Measurements from ENCODE around the gene ESPNL.
A peak's percentile ranks its signal among the peaks of the same experiment; 100 is the strongest.
"Not testable (repeated sequence)": the region's sequence is repeated elsewhere in the genome, so short reads cannot be mapped to it uniquely, and the experiment has no call there.

ESPNL gene

DNA sequence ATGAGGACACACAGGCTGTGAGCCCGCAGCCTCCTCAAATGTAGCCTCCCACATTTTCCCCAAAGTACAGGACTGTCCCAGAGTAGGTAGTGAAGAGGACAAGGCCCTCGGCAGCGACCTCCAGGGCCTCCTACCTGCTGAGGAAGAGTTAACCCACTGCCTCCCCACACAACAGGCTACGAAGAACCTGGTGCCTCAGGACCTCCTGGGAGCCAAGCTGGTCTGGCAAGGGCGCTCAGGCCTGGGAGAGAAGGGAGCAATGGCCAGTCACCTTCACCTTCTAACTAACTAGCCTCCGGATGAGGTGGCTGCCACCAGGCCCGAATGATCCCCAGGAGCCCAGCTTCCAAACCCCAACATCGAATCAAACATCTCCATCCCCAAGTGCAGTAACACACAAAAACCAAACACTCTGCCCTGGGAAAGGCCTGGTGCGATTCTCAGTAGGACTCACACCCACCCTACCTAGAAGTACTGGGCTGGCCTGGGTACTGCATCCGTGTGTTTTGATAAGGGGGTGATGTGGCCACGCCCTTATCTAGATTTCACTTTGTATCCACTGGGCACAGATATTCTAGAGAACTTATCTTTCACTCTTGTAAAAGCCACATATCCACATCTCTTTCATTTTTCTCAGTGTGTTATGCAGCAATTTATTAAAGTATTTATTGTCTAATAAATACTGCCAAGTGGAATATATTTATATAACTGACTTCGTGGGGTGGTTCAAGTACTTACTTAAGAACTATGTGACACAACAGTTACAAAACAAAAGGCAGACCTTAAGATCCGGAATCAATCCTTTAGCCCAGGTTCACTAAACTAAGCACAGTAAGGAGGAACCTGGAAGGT, 68.3 kb downstream of the ESPNL start:
- H3K36me3 ChIP-seq (ENCODE audit: control insufficient read depth in 4 of 4, insufficient read depth in 4 of 4, low read length in 3 of 4) = peaks cover 0 to 48% (median 29%) of the 10 kb centered on the region in 4 experiments
- H3K4me1 ChIP-seq (ENCODE audit: control extremely low read depth in 1 of 4, control insufficient read depth in 4 of 4, insufficient read depth in 4 of 4, low read length in 3 of 4) = peaks cover 0 to 8% (median 5%) of the 10 kb centered on the region in 4 experiments
- H3K4me3 ChIP-seq (ENCODE audit: control insufficient read depth in 1 of 7, extremely low read depth in 1 of 7, insufficient read depth in 4 of 7, low read depth in 2 of 7, low read length in 6 of 7) = no peak overlapping the region
- peaks cover 0 to 24% (median 3%) of the 10 kb centered on the region in 5 experiments for H3K27me3 ChIP-seq (replicated peaks in 2 of 5; ENCODE audit: control insufficient read depth in 4 of 5, insufficient read depth in 5 of 5, low read length in 4 of 5)
- CTCF ChIA-PET = interaction anchor here (0.6 kb wide), 1 partner anchor 23 kb away, joined by 3 read pairs; no protein-coding TSS in a partner anchor
- H3K27ac ChIP-seq (ENCODE audit: insufficient read depth in 1 of 2, low read depth in 1 of 2, low read length in 2 of 2, poor library complexity in 1 of 2, severe bottlenecking in 2 of 2) = no peak overlapping the region
- WGBS (ENCODE audit: insufficient coverage) = 92% methylated on average over 2 of the region's 13 CpGs
- DNase-seq = peak in 2 of 3 donors; percentile 21 to 32
- POLR2A ChIA-PET = interaction anchor here (0.6 kb wide), 1 partner anchor 357 kb away, joined by 4 read pairs; no protein-coding TSS in a partner anchor
- H3K9me3 ChIP-seq (ENCODE audit: control extremely low read depth in 1 of 5, control insufficient read depth in 4 of 5, insufficient read depth in 2 of 5, low read depth in 1 of 5, low read length in 4 of 5) = no peaks in the 10 kb centered on the region

DNA sequence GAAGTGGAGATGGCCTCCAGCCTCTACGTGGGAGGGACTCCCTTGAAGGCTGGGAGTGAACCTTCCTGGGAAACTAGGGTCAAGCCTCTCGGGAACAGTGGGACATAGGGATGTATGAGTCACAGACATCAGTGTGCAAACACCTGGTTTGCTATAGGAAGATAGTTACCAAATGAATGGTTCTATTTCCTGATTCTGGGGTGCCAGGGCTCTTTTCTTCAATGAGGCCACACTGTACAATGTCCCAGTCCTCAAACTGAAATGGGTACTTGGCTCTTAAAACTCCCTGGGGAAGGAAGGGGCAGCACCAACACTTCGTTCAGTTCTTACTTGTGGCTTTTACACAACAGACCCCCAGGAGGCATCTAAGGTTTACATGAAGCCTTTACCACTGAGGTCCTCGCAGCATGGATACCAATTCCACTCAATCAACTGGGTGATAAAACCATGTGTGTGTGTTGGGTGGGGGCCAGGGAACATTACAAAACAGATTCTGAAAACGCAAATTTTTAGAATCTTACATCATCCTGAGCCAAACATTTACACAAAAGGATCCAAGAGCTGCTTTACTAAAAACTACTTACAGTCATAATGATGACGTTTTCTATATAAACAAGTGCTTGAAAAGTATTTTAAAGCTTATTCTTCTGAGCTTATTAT, 69.0 kb downstream of the ESPNL start:
- DNase-seq = no peak
- Histone ChIP-seq H3K4me1 (ENCODE audit: control extremely low read depth in 1 of 4, control insufficient read depth in 4 of 4, insufficient read depth in 4 of 4, low read length in 3 of 4) (peaks cover 0 to under 1% (median 0%) of the 10 kb centered on the region in 4 experiments), H3K27me3 (replicated peaks in 2 of 5; ENCODE audit: control insufficient read depth in 4 of 5, insufficient read depth in 5 of 5, low read length in 4 of 5) (peaks cover 0 to 17% (median 2%) of the 10 kb centered on the region in 5 experiments), H3K9me3 (ENCODE audit: control extremely low read depth in 1 of 5, control insufficient read depth in 4 of 5, insufficient read depth in 2 of 5, low read depth in 1 of 5, low read length in 4 of 5) (no peaks in the 10 kb centered on the region), H3K36me3 (ENCODE audit: control insufficient read depth in 4 of 4, insufficient read depth in 4 of 4, low read length in 3 of 4) (peaks cover 2 to 52% (median 34%) of the 10 kb centered on the region in 4 experiments), H3K4me3 (ENCODE audit: control insufficient read depth in 1 of 7, extremely low read depth in 1 of 7, insufficient read depth in 4 of 7, low read depth in 2 of 7, low read length in 6 of 7) (no peak overlapping the region), H3K27ac (ENCODE audit: insufficient read depth in 1 of 2, low read depth in 1 of 2, low read length in 2 of 2, poor library complexity in 1 of 2, severe bottlenecking in 2 of 2) (no peak overlapping the region)
- ChIA-PET CTCF (no interaction called here), POLR2A (no interaction called here)
- 86% methylated on average over 1 of the region's 6 CpGs for WGBS (ENCODE audit: insufficient coverage)

DNA sequence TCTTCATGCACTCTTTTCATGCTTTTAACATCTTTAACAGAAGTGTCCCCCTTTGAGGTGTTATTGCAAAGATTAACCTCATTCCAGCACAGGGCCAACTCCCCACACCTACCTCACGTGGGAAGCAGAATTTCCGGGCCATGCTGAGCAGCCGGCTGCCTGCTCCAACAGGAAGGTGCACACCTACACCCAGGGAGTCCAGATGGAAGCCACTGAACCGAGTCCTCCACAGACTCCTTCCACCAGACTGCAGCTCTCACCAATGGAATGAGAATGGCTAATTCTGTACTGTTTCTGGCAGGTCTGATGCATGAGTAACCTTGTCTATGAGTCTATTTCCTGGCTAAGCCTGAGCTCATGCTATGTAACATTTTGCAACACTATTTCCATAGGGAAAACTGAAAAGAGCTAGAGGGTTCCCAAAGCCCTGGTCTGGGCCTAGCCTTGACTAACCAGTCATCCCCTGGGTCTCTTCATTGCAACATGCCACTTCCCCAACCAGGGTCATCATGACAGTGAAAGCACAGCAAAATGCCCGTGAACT, 69.6 kb downstream of the ESPNL start:
- WGBS (ENCODE audit: insufficient coverage) = 97% methylated on average over 4 of the region's 5 CpGs

DNA sequence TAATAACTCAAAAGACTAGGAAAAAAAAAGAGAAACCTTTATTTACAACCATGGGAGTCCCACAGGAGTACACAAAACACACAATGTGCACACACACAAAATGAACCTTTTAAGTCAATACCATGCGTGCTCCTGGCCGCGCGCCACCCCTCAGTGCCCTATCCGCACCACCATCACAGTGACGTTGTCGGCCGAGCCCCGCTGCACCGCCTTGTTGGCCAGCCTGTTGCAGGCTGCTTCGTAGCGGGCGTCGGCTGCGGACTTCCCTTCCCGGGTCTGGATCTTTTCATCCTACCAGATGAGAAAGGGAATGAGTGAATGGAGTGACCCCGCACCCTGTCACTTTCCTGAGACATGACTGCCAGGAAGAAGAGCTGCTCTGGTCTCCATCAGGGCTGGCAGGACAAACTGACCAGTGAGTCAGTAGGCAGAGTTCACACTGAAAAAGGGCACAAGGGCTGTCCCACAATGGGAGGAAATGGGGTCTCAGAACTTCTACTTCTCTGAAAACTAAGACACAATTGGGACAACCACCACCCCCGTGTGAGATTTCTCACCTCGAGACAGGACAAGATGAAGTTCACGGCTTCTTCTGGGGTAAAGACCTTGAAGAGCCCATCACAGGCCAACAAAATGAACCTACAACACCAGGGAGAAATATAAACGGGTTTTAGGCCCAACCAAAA, 70.4 kb downstream of the ESPNL start:
- peaks cover 7 to 65% (median 40%) of the 10 kb centered on the region in 4 experiments for H3K36me3 ChIP-seq (ENCODE audit: control insufficient read depth in 4 of 4, insufficient read depth in 4 of 4, low read length in 3 of 4)

More for the DNA sequence above, 69.6 kb downstream of the ESPNL start:
- Histone ChIP-seq H3K9me3 (ENCODE audit: control extremely low read depth in 1 of 5, control insufficient read depth in 4 of 5, insufficient read depth in 2 of 5, low read depth in 1 of 5, low read length in 4 of 5) (no peaks in the 10 kb centered on the region), H3K4me3 (ENCODE audit: control insufficient read depth in 1 of 7, extremely low read depth in 1 of 7, insufficient read depth in 4 of 7, low read depth in 2 of 7, low read length in 6 of 7) (no peak overlapping the region), H3K4me1 (ENCODE audit: control extremely low read depth in 1 of 4, control insufficient read depth in 4 of 4, insufficient read depth in 4 of 4, low read length in 3 of 4) (no peaks in the 10 kb centered on the region), H3K27ac (ENCODE audit: insufficient read depth in 1 of 2, low read depth in 1 of 2, low read length in 2 of 2, poor library complexity in 1 of 2, severe bottlenecking in 2 of 2) (no peak overlapping the region), H3K27me3 (replicated peaks in 2 of 5; ENCODE audit: control insufficient read depth in 4 of 5, insufficient read depth in 5 of 5, low read length in 4 of 5) (peaks cover 0 to 11% (median 0%) of the 10 kb centered on the region in 5 experiments), H3K36me3 (ENCODE audit: control insufficient read depth in 4 of 4, insufficient read depth in 4 of 4, low read length in 3 of 4) (peaks cover 5 to 58% (median 37%) of the 10 kb centered on the region in 4 experiments)
- ChIA-PET POLR2A (no interaction called here), CTCF (no interaction called here)
- DNase-seq = no peak

DNA sequence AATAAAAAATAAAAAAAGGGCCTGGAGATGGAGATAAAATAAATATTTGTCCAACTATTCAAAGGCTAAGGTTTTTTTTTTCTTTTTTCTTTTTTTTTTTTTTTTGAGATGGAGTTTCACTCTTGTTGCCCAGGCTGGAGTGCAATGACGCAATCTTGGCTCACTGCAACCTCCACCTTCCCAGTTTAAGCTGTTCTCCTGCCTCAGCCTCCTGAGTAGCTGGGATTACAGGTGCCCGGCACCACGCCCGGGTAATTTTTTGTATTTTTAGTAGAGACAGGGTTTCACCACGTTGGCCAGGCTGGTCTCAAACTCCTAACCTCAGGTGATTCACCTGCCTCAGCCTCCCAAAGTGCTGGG, 70.9 kb downstream of the ESPNL start:
- H3K27me3 ChIP-seq (replicated peaks in 2 of 5; ENCODE audit: control insufficient read depth in 4 of 5, insufficient read depth in 5 of 5, low read length in 4 of 5); DNase-seq; H3K4me1 ChIP-seq (ENCODE audit: control extremely low read depth in 1 of 4, control insufficient read depth in 4 of 4, insufficient read depth in 4 of 4, low read length in 3 of 4); H3K27ac ChIP-seq (ENCODE audit: insufficient read depth in 1 of 2, low read depth in 1 of 2, low read length in 2 of 2, poor library complexity in 1 of 2, severe bottlenecking in 2 of 2); H3K4me3 ChIP-seq (ENCODE audit: control insufficient read depth in 1 of 7, extremely low read depth in 1 of 7, insufficient read depth in 4 of 7, low read depth in 2 of 7, low read length in 6 of 7); H3K9me3 ChIP-seq (ENCODE audit: control extremely low read depth in 1 of 5, control insufficient read depth in 4 of 5, insufficient read depth in 2 of 5, low read depth in 1 of 5, low read length in 4 of 5); POLR2A ChIA-PET: not testable (repeated sequence)
- CTCF ChIA-PET = interaction anchor here (0.7 kb wide), 1 partner anchor 19 kb away, joined by 3 read pairs; no protein-coding TSS in a partner anchor
- WGBS (ENCODE audit: insufficient coverage) = no CpG with 5 or more reads among the region's 5 CpGs
- peaks cover 7 to 68% (median 42%) of the 10 kb centered on the region in 4 experiments for H3K36me3 ChIP-seq (ENCODE audit: control insufficient read depth in 4 of 4, insufficient read depth in 4 of 4, low read length in 3 of 4)

More for the DNA sequence above, 70.4 kb downstream of the ESPNL start:
- Histone ChIP-seq H3K4me3 (ENCODE audit: control insufficient read depth in 1 of 7, extremely low read depth in 1 of 7, insufficient read depth in 4 of 7, low read depth in 2 of 7, low read length in 6 of 7) (no peak overlapping the region), H3K9me3 (ENCODE audit: control extremely low read depth in 1 of 5, control insufficient read depth in 4 of 5, insufficient read depth in 2 of 5, low read depth in 1 of 5, low read length in 4 of 5) (no peaks in the 10 kb centered on the region), H3K4me1 (ENCODE audit: control extremely low read depth in 1 of 4, control insufficient read depth in 4 of 4, insufficient read depth in 4 of 4, low read length in 3 of 4) (no peaks in the 10 kb centered on the region), H3K27me3 (replicated peaks in 2 of 5; ENCODE audit: control insufficient read depth in 4 of 5, insufficient read depth in 5 of 5, low read length in 4 of 5) (peaks cover 0 to 4% (median 0%) of the 10 kb centered on the region in 5 experiments), H3K27ac (ENCODE audit: insufficient read depth in 1 of 2, low read depth in 1 of 2, low read length in 2 of 2, poor library complexity in 1 of 2, severe bottlenecking in 2 of 2) (no peak overlapping the region)
- ChIA-PET POLR2A (no interaction called here), CTCF (no interaction called here)
- no peak for DNase-seq
- 95% methylated on average over 17 of the region's 21 CpGs for WGBS (ENCODE audit: insufficient coverage)

DNA sequence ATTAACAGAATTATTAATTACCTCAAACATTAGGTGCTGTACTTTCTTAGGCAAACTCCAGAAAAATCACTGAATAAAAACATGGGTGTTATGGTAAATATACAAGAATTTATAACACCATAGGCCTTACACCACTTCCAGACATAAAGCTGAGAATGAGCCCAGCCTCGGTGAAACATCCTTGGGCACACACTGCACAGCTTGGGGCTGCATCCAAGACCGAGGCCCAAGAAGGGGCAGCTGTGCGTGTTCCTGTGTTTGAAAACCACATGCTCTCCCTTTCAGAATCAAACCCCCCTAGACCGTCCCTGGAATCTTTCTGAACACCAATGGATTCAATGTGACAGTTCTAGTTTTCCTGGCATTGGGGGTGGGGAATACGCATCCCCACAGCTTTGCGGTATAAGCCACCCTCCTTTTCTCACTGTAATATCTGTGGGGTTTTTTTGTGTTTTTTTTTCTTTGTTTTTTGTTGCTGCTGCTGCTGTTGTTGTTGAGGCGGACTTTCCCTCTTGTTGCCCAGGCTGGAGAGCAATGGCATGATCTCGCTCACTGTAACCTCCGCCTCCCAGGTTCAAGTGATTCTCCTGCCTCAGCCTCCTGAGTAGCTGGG, 71.5 kb downstream of the ESPNL start:
- Histone ChIP-seq H3K36me3 (ENCODE audit: control insufficient read depth in 4 of 4, insufficient read depth in 4 of 4, low read length in 3 of 4) (peaks cover 9 to 72% (median 45%) of the 10 kb centered on the region in 4 experiments), H3K27ac (ENCODE audit: insufficient read depth in 1 of 2, low read depth in 1 of 2, low read length in 2 of 2, poor library complexity in 1 of 2, severe bottlenecking in 2 of 2) (no peak overlapping the region), H3K4me3 (ENCODE audit: control insufficient read depth in 1 of 7, extremely low read depth in 1 of 7, insufficient read depth in 4 of 7, low read depth in 2 of 7, low read length in 6 of 7) (no peak overlapping the region), H3K27me3 (replicated peaks in 2 of 5; ENCODE audit: control insufficient read depth in 4 of 5, insufficient read depth in 5 of 5, low read length in 4 of 5) (no peaks in the 10 kb centered on the region), H3K9me3 (ENCODE audit: control extremely low read depth in 1 of 5, control insufficient read depth in 4 of 5, insufficient read depth in 2 of 5, low read depth in 1 of 5, low read length in 4 of 5) (no peaks in the 10 kb centered on the region), H3K4me1 (ENCODE audit: control extremely low read depth in 1 of 4, control insufficient read depth in 4 of 4, insufficient read depth in 4 of 4, low read length in 3 of 4) (no peaks in the 10 kb centered on the region)
- DNase-seq = no peak
- ChIA-PET CTCF (interaction anchor here (0.7 kb wide), 1 partner anchor 19 kb away, joined by 3 read pairs; no protein-coding TSS in a partner anchor), POLR2A (no interaction called here)
- 100% methylated on average over 7 of the region's 9 CpGs for WGBS (ENCODE audit: insufficient coverage)

All from common myeloid progenitor, CD34-positive (primary cell).